ENCODE measurements around the gene CACNA2D3.

CACNA2D3 gene

DNA sequence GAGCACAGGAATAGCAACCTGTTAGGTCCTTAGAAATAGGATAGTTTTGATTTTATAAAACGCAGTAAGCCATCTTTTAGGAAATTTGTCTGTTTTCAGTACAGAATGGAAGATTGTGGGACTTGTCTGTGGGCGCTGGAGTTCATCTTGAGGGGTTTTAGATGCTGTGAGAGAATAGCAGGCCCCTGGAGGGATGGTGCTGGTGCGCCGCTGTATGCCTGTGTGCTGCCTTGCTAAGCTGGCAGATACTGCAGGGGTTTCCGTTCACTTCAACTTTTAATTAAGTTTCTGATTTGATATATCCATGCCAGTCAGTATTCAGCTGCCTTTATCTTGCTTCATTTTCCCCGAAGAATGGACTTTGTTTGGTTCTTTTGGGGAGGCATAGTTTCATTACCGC, 4.2 kb downstream of the CACNA2D3 start:
- H3K4me3 ChIP-seq (ENCODE audit: low read depth, low read length), result no peak overlapping the region

DNA sequence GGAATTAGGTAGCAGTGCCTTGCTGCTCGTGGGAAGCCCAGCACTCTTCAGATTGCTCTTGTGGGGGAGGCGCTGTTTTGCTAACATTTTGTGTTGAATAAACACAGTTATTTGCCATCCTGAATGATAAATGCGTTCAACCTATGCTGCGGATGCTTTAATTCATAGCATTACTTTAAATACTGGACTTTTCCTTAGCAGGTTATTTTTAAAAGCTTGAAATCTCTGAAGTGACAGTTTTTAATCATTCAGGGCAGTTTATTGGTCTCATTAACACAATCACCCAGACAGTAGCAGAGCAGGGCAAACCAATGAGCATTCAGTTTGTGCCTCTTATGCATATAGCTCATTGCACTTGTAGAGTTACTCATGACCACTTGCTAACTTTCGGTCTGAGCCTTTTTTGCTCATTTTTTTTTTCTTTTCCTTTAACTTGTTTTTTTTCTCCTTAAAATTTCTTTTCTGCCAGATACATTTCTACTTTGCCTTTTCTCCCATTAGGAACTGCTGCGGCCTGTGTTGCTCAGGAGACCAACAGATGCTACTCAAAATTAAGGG, 5.2 kb downstream of the CACNA2D3 start:
- H3K4me3 ChIP-seq (ENCODE audit: low read depth, low read length), result no peak overlapping the region

DNA sequence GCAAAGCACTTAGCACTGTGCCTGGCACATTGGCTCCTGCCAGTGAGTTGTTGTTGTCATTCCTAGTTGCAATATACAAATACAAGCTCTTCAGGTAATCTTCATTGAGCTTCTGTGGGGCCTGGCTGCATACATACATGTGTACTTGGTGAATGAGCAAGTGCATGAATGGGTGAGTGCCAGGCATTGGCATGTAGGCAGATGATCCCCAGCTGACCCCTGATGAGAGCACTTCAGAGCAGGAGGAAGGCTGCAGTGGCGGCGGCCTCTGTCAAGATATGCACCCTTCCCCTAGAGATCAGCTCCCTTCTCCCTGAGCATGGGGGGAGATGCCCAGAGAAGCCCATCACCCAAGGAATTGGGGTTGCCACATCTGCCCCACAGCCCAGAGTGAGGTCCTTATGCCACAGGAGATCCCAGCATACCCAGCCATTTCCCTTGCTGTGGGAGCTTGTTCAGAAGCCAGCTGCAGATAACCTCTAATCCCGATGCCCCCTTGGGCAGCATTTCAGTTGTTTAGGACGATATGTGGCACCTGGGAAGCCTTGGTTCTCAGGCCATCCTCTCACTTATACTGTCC, 8.8 kb downstream of the CACNA2D3 start:
- no peak overlapping the region for H3K4me3 ChIP-seq (ENCODE audit: low read depth, low read length)

DNA sequence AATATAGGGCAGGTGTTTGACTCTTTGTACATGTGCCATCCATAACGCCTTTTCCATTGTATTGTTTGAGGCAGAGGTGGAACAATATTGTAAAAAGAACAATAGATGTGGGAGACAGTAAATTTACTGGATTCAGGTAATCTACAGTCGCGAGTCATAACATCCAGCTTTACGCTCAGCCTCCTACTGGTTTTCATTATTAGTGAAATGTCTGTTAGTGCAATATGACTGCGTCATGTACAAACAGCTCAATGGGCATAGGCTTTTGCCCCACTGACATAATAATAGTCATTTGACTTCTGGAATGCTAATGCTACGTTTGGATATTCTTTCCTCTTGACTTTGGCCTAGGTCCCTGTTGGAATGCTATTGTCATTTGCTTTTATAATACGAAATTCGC, 9.5 kb downstream of the CACNA2D3 start:
- no peak overlapping the region for H3K4me3 ChIP-seq (ENCODE audit: low read depth, low read length)

DNA sequence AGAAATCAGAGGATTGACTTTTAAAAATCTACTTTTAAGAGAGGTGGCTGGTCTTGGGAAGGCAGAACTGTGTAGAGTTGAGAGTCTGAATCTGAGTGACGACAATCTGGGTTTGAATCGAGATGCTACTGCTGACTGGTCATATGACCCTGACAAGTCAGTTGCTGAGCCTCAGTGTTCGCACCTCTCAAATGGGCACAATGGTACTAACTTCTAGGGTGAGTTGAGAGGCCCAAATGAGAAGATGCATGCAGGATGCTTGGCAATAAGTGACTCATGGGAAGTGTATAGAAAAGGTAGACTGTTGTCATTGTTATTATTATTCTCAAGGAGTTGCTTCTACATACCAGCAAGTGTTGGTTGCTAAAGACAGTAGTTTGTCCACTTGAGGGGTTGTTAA, 10.3 kb downstream of the CACNA2D3 start:
- no peak overlapping the region for H3K4me3 ChIP-seq (ENCODE audit: low read depth, low read length)

DNA sequence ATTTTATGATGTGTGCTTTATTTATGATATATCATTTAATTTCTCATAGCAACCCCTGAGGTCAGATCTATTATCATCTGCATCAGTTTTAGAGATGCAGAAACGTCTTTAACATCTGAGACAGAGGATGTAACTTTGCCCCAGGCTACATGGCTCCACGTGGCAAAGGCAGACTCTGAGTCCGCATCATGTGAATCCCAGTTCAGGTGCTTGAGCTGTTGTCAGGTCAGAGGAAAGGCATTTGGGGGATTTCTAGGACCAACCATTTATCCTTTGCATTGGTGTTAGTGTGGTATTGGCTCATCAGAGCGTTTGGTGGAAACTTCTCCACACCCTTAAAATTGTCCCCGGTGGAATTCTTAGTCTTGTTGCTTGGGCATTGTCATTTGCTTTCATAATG, 10.8 kb downstream of the CACNA2D3 start:
- H3K4me3 ChIP-seq (ENCODE audit: low read depth, low read length), result no peak overlapping the region

- no peak overlapping the region for H3K4me3 ChIP-seq (ENCODE audit: low read depth, low read length)
These were observed 11.8 kb downstream of the CACNA2D3 start for GRCh38 chr3:54134155-54134554.

GRCh38 chr3:54134713-54135112, 12.4 kb downstream of the CACNA2D3 start:
- no peak overlapping the region for H3K4me3 ChIP-seq (ENCODE audit: low read depth, low read length)

GRCh38 chr3:54137311-54137710, 15.0 kb downstream of the CACNA2D3 start:
- no peak overlapping the region for H3K4me3 ChIP-seq (ENCODE audit: low read depth, low read length)

DNA sequence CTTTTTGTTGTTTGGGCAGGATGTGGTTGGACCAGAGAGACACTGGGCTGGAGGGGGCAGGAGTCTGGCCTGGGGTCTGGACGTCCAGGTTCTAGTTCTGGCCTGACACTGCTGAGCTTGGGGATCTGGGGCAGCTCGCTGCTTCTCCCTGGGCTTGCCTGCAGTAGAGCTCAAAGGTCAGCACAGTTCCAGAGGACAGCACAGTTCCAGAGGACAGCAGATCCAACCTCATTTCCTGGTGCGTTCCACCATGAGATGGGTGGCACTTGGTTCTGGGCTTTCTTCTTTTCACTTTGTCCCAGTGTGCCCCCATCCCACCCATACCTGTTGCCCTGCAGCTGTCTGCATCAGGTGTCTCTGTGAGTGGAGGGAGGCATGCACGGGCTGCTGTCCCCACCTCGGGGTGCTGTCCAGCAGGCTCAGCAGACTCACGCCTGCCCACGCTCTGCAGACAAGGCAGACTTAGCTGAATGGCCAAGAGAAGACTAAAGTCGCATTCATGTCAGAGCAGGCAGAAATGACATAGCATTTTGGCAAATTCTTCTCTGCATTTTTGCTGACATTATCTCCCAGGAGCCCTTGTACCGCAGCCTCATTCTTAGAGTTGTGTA, 16.7 kb downstream of the CACNA2D3 start:
- H3K4me3 ChIP-seq (ENCODE audit: low read depth, low read length), result no peak overlapping the region

DNA sequence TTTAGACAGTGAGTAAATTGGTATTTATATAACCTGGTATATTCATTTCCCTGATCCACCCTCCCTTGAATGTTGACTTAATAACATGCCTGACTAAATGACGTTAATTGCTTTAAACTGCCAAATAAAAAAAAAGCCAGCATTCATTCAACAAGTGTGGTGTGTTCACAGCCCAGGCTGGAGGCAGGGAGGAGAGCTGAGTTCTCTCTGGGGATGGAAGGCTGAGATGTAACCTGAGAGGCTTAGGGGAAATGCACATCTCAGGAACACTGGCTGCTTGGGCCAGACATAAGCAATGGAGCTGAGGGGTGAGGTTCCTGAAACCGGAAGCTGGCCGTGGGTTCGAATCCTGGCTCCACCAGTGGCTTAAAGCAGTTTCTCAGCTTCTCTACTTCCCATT, 17.3 kb downstream of the CACNA2D3 start:
- no peak overlapping the region for H3K4me3 ChIP-seq (ENCODE audit: low read depth, low read length)

DNA sequence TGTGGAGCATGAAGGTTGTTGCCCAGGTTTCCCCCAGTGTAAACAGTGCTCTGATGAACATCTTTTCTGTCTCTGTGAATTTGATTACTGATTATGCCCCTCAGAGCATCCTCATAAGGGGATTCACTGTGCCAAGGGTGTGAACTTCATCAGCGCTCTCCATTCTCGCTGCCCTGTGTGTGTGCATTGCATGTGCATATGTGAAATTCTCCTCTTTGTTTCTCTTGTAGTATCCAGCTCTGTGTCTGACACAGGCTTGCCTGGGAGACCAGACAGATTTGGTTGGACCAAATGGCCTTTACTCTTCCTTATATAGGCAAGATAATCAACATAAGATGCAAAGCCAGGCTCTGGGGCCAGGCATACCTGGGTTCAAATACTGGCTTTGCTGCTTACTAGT, 21.9 kb downstream of the CACNA2D3 start:
- H3K4me3 ChIP-seq (ENCODE audit: low read depth, low read length), result no peak overlapping the region

- H3K4me3 ChIP-seq (ENCODE audit: low read depth, low read length), result no peak overlapping the region
These were observed 24.3 kb downstream of the CACNA2D3 start for GRCh38 chr3:54146506-54147239.

DNA sequence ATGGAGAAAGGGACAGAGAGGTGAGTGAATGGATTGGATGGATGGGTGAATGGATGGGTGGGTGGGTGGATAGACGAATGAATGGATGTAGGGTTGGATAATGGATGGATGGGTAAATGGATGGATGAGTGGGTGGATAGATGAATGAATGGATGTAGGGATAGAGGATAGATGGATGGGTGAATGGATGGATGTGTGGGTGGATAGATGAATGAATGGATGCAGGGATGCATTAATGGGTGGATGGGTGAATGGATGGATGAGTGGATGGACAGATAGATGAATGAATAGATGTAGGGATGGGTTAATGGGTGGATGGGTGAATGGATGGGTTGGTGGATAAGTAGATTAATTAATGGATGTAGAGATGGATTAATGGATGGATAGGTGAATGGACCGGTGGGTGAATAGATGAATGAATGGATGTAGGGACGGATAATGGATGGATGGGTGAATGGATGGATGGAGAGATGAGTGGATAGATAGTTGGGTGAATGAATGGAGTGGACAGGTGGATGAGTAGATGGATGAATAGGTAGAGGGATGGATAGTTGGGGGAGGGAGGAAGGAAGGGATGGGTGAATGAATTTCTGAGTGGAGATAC, 28.6 kb downstream of the CACNA2D3 start:
- no peak overlapping the region for H3K4me3 ChIP-seq (ENCODE audit: low read depth, low read length)

GRCh38 chr3:54153477-54153876, 31.1 kb downstream of the CACNA2D3 start:
- H3K4me3 ChIP-seq (ENCODE audit: low read depth, low read length), result no peak overlapping the region

DNA sequence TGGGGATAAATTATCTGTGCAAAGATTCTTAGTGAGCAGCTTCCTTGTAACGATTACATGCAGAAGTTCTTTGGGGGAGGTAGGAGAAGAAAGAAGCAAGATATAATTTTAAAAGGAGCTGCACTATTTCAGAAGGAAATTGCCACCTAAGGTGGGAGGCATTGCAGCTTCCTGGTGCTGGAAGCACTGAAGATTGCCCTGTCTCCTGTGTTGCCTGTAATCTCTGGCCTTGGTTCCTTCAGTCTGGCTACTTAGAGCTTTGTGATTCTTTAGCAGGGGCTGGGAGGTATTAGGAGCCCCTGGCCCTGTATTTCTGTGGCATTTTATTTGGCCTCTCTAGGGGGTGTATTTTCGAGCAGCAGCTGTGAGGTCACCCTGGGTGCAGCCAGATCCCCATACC, 35.5 kb downstream of the CACNA2D3 start:
- H3K4me3 ChIP-seq (ENCODE audit: low read depth, low read length), result no peak overlapping the region

- H3K4me3 ChIP-seq (ENCODE audit: low read depth, low read length), result no peak overlapping the region
These were observed 37.6 kb downstream of the CACNA2D3 start for GRCh38 chr3:54159917-54160316.

DNA sequence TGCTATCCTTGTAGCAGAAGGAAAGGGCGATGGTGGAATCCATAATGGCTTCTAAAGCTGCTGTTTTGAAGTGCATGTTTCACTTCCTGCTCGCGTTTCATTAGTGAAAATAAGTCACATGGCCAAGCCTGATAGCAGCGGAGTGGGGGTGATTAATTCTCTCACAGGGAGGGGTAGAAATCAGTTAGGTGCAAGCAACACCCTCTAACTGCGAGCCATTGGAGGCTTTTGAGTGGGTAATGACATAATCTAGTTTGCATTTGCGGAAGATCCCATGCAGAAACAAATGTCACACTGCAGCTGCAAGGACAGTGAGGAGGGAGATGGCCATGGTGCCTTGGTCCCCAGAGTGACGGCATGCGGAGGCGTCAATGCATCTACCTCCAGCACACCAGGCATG, 41.1 kb downstream of the CACNA2D3 start:
- no peak overlapping the region for H3K4me3 ChIP-seq (ENCODE audit: low read depth, low read length)

- no peak overlapping the region for H3K4me3 ChIP-seq (ENCODE audit: low read depth, low read length)
These were observed 42.0 kb downstream of the CACNA2D3 start for GRCh38 chr3:54164192-54164975.

- no peak overlapping the region for H3K4me3 ChIP-seq (ENCODE audit: low read depth, low read length)
These were observed 43.5 kb downstream of the CACNA2D3 start for GRCh38 chr3:54165865-54166264.

DNA sequence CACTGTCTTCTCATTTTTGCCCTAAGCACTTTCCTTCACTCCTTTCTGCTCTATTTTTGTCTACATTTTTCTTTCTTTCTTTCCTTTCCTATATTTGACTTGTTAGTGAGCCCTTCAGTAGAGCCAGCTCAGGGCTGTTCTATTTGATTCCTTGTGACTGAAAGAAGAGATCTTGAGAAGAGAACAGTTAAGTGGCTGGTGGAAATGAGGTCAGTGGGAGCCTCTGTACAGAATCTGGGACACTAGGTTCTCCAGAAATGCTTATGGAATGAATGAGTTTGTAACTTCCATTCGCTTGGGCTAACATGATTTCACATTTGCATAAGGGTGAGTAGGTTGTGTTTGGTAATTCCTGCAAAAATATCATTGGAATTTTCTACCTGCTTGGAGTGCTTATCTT, 45.6 kb downstream of the CACNA2D3 start:
- H3K4me3 ChIP-seq (ENCODE audit: low read depth, low read length), result no peak overlapping the region

Measured in iPS-11a (cell line).